HepG2 (cell line): ENCODE results near the gene SSR2. TPM values are rescaled to one million over a fixed set of nuclear protein-coding genes. Genes with fewer than 3 reads are reported as not detected.

Experiments
- ASH2L ChIP-seq: fragments of 300-600, 200-600 bp; sonication (generic); IDR thresholded peaks from 2 replicates; pipeline ENCODE4 v1.7.0; 2017; ENCODE audit warnings: low read depth, mild to moderate bottlenecking, moderate library complexity, mixed read lengths, low read length; ENCODE audit not compliant: insufficient read length
- HOXA5 ChIP-seq: sonication (generic); formaldehyde crosslinking; IDR thresholded peaks from 2 replicates; pipeline ENCODE4 v1.4.0; 2020; ENCODE audit warnings: missing genetic modification reagents
- JUNB ChIP-seq: sonication (generic); formaldehyde crosslinking; IDR thresholded peaks from 2 replicates; pipeline ENCODE4 v1.8.0; 2022; ENCODE audit warnings: missing genetic modification reagents, mild to moderate bottlenecking, borderline replicate concordance
- KAT8 ChIP-seq: IDR thresholded peaks from 2 replicates; pipeline ENCODE4 v1.6.1; 2016; ENCODE audit warnings: missing genetic modification reagents, missing compliant biosample characterization
- NR2F6 ChIP-seq, 2 experiments: IDR thresholded peaks; 2 replicates each; pipeline ENCODE4 v1.6.1; 2016; ENCODE audit warnings: antibody characterized with exemption in 1 of 2, mild to moderate bottlenecking in 1 of 2
- PBX3 ChIP-seq: sonication (generic); formaldehyde crosslinking; IDR thresholded peaks from 2 replicates; pipeline ENCODE4 v1.8.1; 2023; ENCODE audit warnings: missing genetic modification reagents, inconsistent platforms, borderline replicate concordance
- POLR2G ChIP-seq: fragments of 200-400 bp; formaldehyde crosslinking; IDR thresholded peaks from 2 replicates; pipeline ENCODE4 v1.6.1; 2018; ENCODE audit warnings: mild to moderate bottlenecking, low read depth, low read length, moderate library complexity
- RAD21 ChIP-seq: fragments of 450-650 bp; formaldehyde crosslinking; IDR thresholded peaks from 2 replicates; pipeline ENCODE4 v1.5.0; 2020; ENCODE audit warnings: mild to moderate bottlenecking
- SETDB1 ChIP-seq: sonication (generic); formaldehyde crosslinking; IDR thresholded peaks from 2 replicates; pipeline ENCODE4 v1.5.1; 2020; ENCODE audit warnings: missing genetic modification reagents, mild to moderate bottlenecking, borderline replicate concordance
- TMF1 ChIP-seq: sonication (generic); formaldehyde crosslinking; IDR thresholded peaks from 2 replicates; pipeline ENCODE4 v1.8.1; 2022; ENCODE audit warnings: low read depth, missing genetic modification reagents
- UBTF ChIP-seq: sonication (generic); formaldehyde crosslinking; IDR thresholded peaks from 2 replicates; pipeline ENCODE4 v1.4.0; 2020; ENCODE audit warnings: mild to moderate bottlenecking, missing genetic modification reagents
- ZFP41 ChIP-seq: sonication (generic); formaldehyde crosslinking; IDR thresholded peaks from 2 replicates; pipeline ENCODE4 v1.4.0; 2020; ENCODE audit warnings: mild to moderate bottlenecking, missing genetic modification reagents, borderline replicate concordance
- ZNF441 ChIP-seq: sonication (generic); formaldehyde crosslinking; IDR thresholded peaks from 2 replicates; pipeline ENCODE4 v1.7.0; 2021; ENCODE audit warnings: missing genetic modification reagents, borderline replicate concordance
- ZNF557 ChIP-seq: sonication (generic); formaldehyde crosslinking; IDR thresholded peaks from 2 replicates; pipeline ENCODE4 v1.4.0; 2020; ENCODE audit warnings: missing genetic modification reagents
- ZNF572 ChIP-seq: sonication (generic); formaldehyde crosslinking; IDR thresholded peaks from 2 replicates; pipeline ENCODE4 v1.5.1; 2020; ENCODE audit warnings: mild to moderate bottlenecking, missing genetic modification reagents
- ZNF616 ChIP-seq: sonication (generic); formaldehyde crosslinking; IDR thresholded peaks from 2 replicates; pipeline ENCODE4 v1.5.0; 2020; ENCODE audit warnings: low read depth, mild to moderate bottlenecking, missing genetic modification reagents
- ZNF639 ChIP-seq: conservative IDR thresholded peaks from 2 replicates; pipeline ENCODE4 v1.6.1; 2018; ENCODE audit warnings: missing genetic modification reagents
- ZNF816 ChIP-seq: sonication (generic); formaldehyde crosslinking; IDR thresholded peaks from 2 replicates; pipeline ENCODE4 v1.8.0; 2022; ENCODE audit warnings: missing genetic modification reagents, mild to moderate bottlenecking, borderline replicate concordance
- polyA plus RNA-seq, 8 experiments: library from polyadenylated mRNA; depleted of rRNA in 3 of 8; stranded (reverse) in 7 of 8; unstranded in 1 of 8; fragments of >200 nt; fragmentation: Illumina TruSeq in 4 of 8; extraction: Trizol in 4 of 8; gene quantifications; 2 replicates each; pipeline versions ENCODE4 v1.2.1 to v1.2.3, GENCODE V29; 2011 to 2016; ENCODE audit warnings: low read depth in 4 of 8, missing spikeins in 1 of 8, mixed read lengths in 1 of 8; ENCODE audit not compliant: insufficient read depth in 1 of 8
- total RNA-seq, 5 experiments: library from RNA; depleted of rRNA; stranded (reverse); fragments of >200 nt; fragmentation: Illumina TruSeq; extraction: Trizol; gene quantifications; 2 replicates each; pipeline ENCODE4 v1.2.3, GENCODE V29; 2016; ENCODE audit warnings: low read depth in 1 of 5
- TF ChIP-seq, protein P1 (sequence below): sonication (generic); formaldehyde crosslinking; IDR thresholded peaks from 2 replicates; pipeline ENCODE4 v1.8.1; 2022; ENCODE audit warnings: low read depth, mild to moderate bottlenecking, missing genetic modification reagents
- TF ChIP-seq, protein P2 (sequence below): sonication (generic); formaldehyde crosslinking; IDR thresholded peaks from 2 replicates; pipeline ENCODE4 v1.8.0; 2022; ENCODE audit warnings: low read depth, missing genetic modification reagents

Gene SSR2
- total and polyA plus RNA-seq, 2 of the 13 experiments (the other 11 are each of a cell fraction or from before 2014, with no cell fraction given): 284 to 461 TPM

- TF ChIP-seq UBTF (CRISPR knock-in tag) (0 out of 2 replicates have a peak, but pooled peaks have one; percentile 32), ZNF816 (no peak), ZNF557 (CRISPR knock-in tag) (no peak), POLR2G (no peak), ZNF441 (CRISPR knock-in tag) (no peak), ASH2L (no peak), PBX3 (CRISPR knock-in tag) (no peak), ZFP41 (no peak), KAT8 (CRISPR knock-in tag) (0 out of 2 replicates have a peak, but pooled peaks have one; percentile 49), RAD21 (CRISPR knock-in tag) (peak; percentile 97), HOXA5 (CRISPR knock-in tag) (no peak), SETDB1 (CRISPR knock-in tag) (no peak), NR2F6 (IDR thresholded peaks at IDR 0.05) (no peak), NR2F6 (CRISPR knock-in tag; IDR thresholded peaks at IDR 0.05) (peak; percentile 57), TMF1 (CRISPR knock-in tag) (0 out of 2 replicates have a peak, but pooled peaks have one; percentile 13), ZNF616 (no peak), ZNF639 (CRISPR knock-in tag) (no peak), JUNB (CRISPR knock-in tag) (no peak), ZNF572 (peak; percentile 65; the same call in 1 of the 2 replicates)
- TF ChIP-seq, protein P1, sequence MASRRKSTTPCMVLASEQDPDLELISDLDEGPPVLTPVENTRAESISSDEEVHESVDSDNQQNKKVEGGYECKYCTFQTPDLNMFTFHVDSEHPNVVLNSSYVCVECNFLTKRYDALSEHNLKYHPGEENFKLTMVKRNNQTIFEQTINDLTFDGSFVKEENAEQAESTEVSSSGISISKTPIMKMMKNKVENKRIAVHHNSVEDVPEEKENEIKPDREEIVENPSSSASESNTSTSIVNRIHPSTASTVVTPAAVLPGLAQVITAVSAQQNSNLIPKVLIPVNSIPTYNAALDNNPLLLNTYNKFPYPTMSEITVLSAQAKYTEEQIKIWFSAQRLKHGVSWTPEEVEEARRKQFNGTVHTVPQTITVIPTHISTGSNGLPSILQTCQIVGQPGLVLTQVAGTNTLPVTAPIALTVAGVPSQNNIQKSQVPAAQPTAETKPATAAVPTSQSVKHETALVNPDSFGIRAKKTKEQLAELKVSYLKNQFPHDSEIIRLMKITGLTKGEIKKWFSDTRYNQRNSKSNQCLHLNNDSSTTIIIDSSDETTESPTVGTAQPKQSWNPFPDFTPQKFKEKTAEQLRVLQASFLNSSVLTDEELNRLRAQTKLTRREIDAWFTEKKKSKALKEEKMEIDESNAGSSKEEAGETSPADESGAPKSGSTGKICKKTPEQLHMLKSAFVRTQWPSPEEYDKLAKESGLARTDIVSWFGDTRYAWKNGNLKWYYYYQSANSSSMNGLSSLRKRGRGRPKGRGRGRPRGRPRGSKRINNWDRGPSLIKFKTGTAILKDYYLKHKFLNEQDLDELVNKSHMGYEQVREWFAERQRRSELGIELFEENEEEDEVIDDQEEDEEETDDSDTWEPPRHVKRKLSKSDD: no peak
- TF ChIP-seq, protein P2, sequence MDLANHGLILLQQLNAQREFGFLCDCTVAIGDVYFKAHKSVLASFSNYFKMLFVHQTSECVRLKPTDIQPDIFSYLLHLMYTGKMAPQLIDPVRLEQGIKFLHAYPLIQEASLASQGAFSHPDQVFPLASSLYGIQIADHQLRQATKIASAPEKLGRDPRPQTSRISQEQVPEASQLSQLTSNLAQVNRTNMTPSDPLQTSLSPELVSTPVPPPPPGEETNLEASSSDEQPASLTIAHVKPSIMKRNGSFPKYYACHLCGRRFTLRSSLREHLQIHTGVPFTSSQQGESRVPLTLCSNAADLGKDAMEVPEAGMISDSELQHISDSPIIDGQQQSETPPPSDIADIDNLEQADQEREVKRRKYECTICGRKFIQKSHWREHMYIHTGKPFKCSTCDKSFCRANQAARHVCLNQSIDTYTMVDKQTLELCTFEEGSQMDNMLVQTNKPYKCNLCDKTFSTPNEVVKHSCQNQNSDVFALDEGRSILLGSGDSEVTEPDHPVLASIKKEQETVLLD (CRISPR knock-in tag): no peak
Observed at GRCh38 chr1:155989242-155990004, 31.3 kb downstream of the SSR2 start (continued).
